Adipose tissue (tissue), 3 donors: ENCODE measurements around the gene ZNF174. TPM values are rescaled to one million over a fixed set of nuclear protein-coding genes. Genes with fewer than 3 reads are reported as not detected.

ENCODE experiments used
- H3K27ac ChIP-seq: one replicate; pipeline ENCODE4 v1.5.1; 2013; ENCODE audit warnings: low read depth, low read length
- WGBS, 3 donors: extraction: QIAGEN DNeasy Blood & Tissue Kit; methylation state at CpG; one replicate each; pipeline ENCODE4 v1.1.7; 2013; 5-methylcytosine and 5-hydroxymethylcytosine counted together
- polyA plus RNA-seq, 3 donors: library from polyadenylated mRNA; stranded (reverse); fragments of 200-250 nt; gene quantifications; one replicate each; pipeline ENCODE4 v1.2.3, GENCODE V29; 2013
- donor health status: healthy with polysubstance abuse.
- donor health status: Bipolar disorder and iron deficiency.
- donor health status: healthy.

Gene ZNF174
- polyA plus RNA-seq, 3 donors = 3.4 to 4.7 (median 4.3) TPM

- no peak overlapping the region for H3K27ac ChIP-seq
Measured at GRCh38 chr16:3434373-3434772, 33.4 kb downstream of the ZNF174 start.

GRCh38 chr16:3439637-3440036 is 38.6 kb downstream of the ZNF174 start:
- no peak overlapping the region for H3K27ac ChIP-seq
- whole genome bisulfite sequencing, 3 donors = 77 to 91% (median 87%) methylated on average over 4 of the region's 4 CpGs

- 40 to 43% (median 42%) methylated on average over 60 to 61 of the region's 61 CpGs for WGBS, 3 donors
- no peak within 1 kb of the TSS for H3K27ac ChIP-seq
Measured at GRCh38 chr16:3443108-3444031, 42.4 kb downstream of the ZNF174 start, which contains the start of the genes NAA60 and ZNF597. Gene NAA60, plus strand, starts transcription at chr16:3443680. Its CDS starts 32,548 bp downstream, at chr16:3476228. Gene ZNF597, minus strand, starts transcription at chr16:3443504. Its CDS starts 351 bp downstream, at chr16:3443153.

DNA sequence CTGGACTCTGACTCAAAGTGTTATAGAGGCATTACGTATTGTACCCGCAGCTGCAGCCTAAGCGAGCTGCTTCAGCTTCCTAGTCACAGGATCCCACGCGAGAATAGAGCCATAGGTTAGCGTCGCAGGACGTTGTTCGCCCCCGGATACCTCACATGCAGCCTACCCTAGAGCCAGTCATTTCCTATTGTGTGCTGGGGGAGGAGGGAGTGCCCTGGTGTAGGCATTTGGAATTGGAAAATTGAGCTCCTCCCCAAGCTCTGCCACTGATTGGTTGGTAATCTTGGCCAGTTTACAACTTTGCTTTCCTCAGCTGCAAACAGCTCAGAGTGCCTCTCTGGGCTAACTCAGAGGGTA is 43.0 kb downstream of the ZNF174 start:
- WGBS, 3 donors = 37 to 51% (median 38%) methylated on average over 10 of the region's 10 CpGs
- no peak overlapping the region for H3K27ac ChIP-seq

DNA sequence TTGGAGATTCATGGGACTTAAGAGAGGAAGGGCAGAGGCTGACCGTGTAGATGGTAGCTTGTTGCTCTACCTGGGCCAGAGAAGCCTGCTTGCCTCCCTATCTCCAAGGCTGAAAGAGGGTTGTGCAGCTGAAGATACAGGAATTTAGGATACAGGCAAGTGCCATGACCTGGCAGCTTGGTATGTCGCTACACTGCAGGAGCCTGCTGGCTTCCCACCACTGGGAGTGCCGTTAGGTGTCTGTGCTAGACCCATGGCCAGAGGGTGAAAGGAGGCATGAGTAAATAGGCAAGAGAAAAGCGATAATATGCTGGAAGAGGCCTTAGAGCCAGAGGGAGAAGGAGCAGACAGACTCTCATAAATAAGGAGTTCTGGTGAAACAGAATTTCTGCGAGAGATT is 53.1 kb downstream of the ZNF174 start:
- 86 to 90% (median 89%) methylated on average over 5 of the region's 5 CpGs for WGBS, 3 donors
- no peak overlapping the region for H3K27ac ChIP-seq

- 64 to 78% (median 78%) methylated on average over 10 of the region's 10 CpGs for WGBS, 3 donors
- H3K27ac ChIP-seq = no peak overlapping the region
Measured at GRCh38 chr16:3454631-3455147, 53.7 kb downstream of the ZNF174 start.

DNA sequence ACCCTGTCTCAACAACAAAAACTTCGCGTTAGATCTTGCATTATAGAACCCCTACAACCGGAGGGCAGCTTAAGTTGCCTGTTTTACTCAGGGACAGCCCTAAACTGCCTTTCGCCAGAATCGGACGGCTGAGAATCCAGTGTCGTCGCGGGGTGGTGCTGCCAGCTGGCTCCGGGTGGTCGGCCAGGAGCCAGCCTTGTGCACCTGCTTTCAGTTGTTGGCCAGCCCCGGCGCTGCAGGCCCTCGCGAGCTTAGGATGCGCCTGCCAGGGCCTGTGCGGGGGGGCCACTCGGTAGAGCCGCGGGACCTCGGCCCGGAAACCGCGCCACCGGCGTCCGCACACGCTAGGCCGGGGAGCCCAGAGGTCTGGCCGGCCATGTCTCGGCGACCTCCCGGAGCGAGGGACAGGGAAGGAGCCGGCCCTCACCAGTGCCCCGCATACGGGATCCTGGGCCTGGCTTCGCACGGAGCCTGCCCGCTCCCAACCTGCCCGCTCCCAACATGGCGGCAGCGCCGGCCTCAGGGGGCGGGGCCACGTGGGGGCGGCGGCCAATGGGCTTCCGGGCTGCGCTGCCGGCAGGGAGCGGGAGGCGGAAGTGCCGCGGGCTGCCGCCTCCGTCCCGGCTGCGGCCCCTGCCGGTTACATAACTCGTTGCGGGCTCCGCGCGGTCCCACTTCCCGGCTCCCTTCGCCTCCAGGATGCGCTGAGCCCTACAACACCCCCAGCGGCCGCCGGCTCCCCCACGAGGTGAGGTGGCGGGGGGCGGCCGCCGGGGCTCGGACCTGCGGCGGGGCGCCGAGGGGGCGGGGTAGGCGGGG is 56.6 kb downstream of the ZNF174 start:
- H3K27ac ChIP-seq = peak overlapping the region; percentile 91
- 1% methylated on average over 62 to 83 of the region's 83 CpGs for WGBS, 3 donors

- WGBS, 3 donors = 0 to 1% (median 0%) methylated on average over 42 to 47 of the region's 47 CpGs
- peak overlapping the region; percentile 91 for H3K27ac ChIP-seq
Measured at GRCh38 chr16:3458278-3458851, 57.4 kb downstream of the ZNF174 start.

DNA sequence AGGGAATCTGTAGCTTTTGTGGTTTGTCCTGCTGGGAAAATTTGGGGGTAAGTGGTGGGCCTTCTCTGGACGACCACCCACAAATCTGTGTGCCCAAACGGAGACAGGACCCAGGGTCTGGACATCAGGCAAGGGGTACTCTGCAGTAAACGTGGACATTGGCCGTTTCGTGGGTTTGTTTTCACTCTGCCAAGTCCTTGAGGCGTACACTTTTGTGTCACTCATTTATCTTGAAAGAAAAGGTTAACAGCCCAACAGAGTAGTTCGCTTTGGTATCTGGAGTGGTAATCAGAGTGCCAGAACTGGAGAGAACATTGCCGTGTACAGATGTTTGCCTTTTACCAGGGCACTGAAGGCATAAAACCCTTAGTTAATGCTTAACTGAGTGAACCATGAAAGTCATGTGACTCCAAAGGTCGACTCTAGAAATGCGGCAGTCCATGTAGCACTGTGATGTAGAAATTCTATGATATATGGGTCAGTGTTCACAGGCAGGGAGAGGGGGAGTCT is 57.9 kb downstream of the ZNF174 start:
- peak overlapping the region; percentile 36 for H3K27ac ChIP-seq
- 3 to 13% (median 12%) methylated on average over 10 of the region's 10 CpGs for WGBS, 3 donors

Other genes starting within 250 kb of the ZNF174 start
- not detected for gene OR1F1, start 213.0 kb upstream of the ZNF174 start, polyA plus RNA-seq
- 1 to 10 TPM; 1.9 to 4.8 (median 3.2) TPM for gene ZNF200, start 166.1 kb upstream of the ZNF174 start, polyA plus RNA-seq
- gene MEFV, start 144.6 kb upstream of the ZNF174 start, polyA plus RNA-seq = 1 to 10 TPM in 2 of 3 donors, under 1 TPM in 1; 0.18 to 2.8 (median 2.1) TPM
- gene ZNF263, start 117.7 kb upstream of the ZNF174 start, polyA plus RNA-seq = 10 to 100 TPM; 11.9 to 25.7 (median 15.9) TPM
- 1 to 10 TPM; 1.2 to 2.1 (median 2.0) TPM for gene TIGD7, start 95.8 kb upstream of the ZNF174 start, polyA plus RNA-seq
- 10 to 100 TPM in 2 of 3 donors, 1 to 10 TPM in 1; 8.1 to 15.0 (median 10.4) TPM for gene ZNF75A, start 95.7 kb upstream of the ZNF174 start, polyA plus RNA-seq
- under 1 TPM in 2 of 3 donors, not detected in 1; 0.03 to 0.09 TPM for gene OR2C1, start 45.3 kb upstream of the ZNF174 start, polyA plus RNA-seq
- 10 to 100 TPM in 1 of 3 donors, 1 to 10 TPM in 2; 4.5 to 10.1 (median 6.0) TPM for gene ZSCAN32, start 211 bp upstream of the ZNF174 start, polyA plus RNA-seq
- 1 to 10 TPM in 2 of 3 donors, under 1 TPM in 1; 0.58 to 1.5 (median 1.0) TPM for gene ZNF597, start 42.3 kb downstream of the ZNF174 start, polyA plus RNA-seq
- gene NAA60, start 42.5 kb downstream of the ZNF174 start, polyA plus RNA-seq = 10 to 100 TPM; 25.0 to 32.4 (median 25.9) TPM
- gene C16orf90, start 94.3 kb downstream of the ZNF174 start, polyA plus RNA-seq = not detected
- gene CLUAP1, start 99.8 kb downstream of the ZNF174 start, polyA plus RNA-seq = 10 to 100 TPM in 1 of 3 donors, 1 to 10 TPM in 2; 8.5 to 16.5 (median 9.3) TPM
- gene NLRC3, start 176.2 kb downstream of the ZNF174 start, polyA plus RNA-seq = under 1 TPM; 0.22 to 0.86 (median 0.26) TPM
- gene SLX4, start 210.4 kb downstream of the ZNF174 start, polyA plus RNA-seq = 1 to 10 TPM in 2 of 3 donors, under 1 TPM in 1; 0.84 to 1.7 (median 1.3) TPM